ENCODE data around the gene NPR3.

DNA sequence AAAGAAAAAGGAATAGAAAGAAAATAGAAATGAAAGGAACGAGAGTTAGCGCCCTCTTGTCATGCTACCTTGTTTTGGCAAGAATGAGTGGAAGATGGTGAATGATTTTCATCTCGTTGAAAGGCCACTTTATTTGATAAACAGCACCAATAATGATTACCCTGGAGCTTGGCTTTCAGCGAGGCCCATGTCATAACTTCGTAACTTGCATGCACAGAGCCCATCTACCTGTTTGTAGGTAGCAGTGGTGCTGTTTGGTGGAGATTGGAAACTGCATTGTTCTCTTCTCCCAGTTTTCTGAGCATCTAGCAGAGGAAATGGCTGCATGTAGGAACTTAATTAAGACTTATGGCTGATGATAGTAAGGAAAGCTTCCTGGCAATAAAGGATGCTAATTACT lies 59.3 kb downstream of the NPR3 start:
- TF ChIP-seq EZH2 (IDR thresholded peaks at IDR 0.05; ENCODE audit: low read depth, unreplicated experiment): no peak
- TF ChIP-seq, protein P1, sequence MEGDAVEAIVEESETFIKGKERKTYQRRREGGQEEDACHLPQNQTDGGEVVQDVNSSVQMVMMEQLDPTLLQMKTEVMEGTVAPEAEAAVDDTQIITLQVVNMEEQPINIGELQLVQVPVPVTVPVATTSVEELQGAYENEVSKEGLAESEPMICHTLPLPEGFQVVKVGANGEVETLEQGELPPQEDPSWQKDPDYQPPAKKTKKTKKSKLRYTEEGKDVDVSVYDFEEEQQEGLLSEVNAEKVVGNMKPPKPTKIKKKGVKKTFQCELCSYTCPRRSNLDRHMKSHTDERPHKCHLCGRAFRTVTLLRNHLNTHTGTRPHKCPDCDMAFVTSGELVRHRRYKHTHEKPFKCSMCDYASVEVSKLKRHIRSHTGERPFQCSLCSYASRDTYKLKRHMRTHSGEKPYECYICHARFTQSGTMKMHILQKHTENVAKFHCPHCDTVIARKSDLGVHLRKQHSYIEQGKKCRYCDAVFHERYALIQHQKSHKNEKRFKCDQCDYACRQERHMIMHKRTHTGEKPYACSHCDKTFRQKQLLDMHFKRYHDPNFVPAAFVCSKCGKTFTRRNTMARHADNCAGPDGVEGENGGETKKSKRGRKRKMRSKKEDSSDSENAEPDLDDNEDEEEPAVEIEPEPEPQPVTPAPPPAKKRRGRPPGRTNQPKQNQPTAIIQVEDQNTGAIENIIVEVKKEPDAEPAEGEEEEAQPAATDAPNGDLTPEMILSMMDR (conservative IDR thresholded peaks at IDR 0.05; ENCODE audit: low read depth in 2 of 2): no peak
- TF ChIP-seq EZH2phosphoT487 (IDR thresholded peaks at IDR 0.05; ENCODE audit: unreplicated experiment): no peak
- no peak for TF ChIP-seq POLR2AphosphoS5 (IDR thresholded peaks at IDR 0.05; ENCODE audit: low read depth)
- TF ChIP-seq ZNF331 (CRISPR knock-in tag; IDR thresholded peaks at IDR 0.05; ENCODE audit: low read depth): no peak
- no peak for TF ChIP-seq JUNB (IDR thresholded peaks at IDR 0.05; ENCODE audit: unreplicated experiment)
- no peak for TF ChIP-seq CREB1 (CRISPR knock-in tag; IDR thresholded peaks at IDR 0.05; ENCODE audit: low read depth)
- TF ChIP-seq, protein P2, sequence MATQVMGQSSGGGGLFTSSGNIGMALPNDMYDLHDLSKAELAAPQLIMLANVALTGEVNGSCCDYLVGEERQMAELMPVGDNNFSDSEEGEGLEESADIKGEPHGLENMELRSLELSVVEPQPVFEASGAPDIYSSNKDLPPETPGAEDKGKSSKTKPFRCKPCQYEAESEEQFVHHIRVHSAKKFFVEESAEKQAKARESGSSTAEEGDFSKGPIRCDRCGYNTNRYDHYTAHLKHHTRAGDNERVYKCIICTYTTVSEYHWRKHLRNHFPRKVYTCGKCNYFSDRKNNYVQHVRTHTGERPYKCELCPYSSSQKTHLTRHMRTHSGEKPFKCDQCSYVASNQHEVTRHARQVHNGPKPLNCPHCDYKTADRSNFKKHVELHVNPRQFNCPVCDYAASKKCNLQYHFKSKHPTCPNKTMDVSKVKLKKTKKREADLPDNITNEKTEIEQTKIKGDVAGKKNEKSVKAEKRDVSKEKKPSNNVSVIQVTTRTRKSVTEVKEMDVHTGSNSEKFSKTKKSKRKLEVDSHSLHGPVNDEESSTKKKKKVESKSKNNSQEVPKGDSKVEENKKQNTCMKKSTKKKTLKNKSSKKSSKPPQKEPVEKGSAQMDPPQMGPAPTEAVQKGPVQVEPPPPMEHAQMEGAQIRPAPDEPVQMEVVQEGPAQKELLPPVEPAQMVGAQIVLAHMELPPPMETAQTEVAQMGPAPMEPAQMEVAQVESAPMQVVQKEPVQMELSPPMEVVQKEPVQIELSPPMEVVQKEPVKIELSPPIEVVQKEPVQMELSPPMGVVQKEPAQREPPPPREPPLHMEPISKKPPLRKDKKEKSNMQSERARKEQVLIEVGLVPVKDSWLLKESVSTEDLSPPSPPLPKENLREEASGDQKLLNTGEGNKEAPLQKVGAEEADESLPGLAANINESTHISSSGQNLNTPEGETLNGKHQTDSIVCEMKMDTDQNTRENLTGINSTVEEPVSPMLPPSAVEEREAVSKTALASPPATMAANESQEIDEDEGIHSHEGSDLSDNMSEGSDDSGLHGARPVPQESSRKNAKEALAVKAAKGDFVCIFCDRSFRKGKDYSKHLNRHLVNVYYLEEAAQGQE (IDR thresholded peaks at IDR 0.05; ENCODE audit: unreplicated experiment): no peak

Data from GM23338 (cell line).